HFFc6 (cell line): ENCODE data around the gene C10orf62. TPM values are rescaled to one million over a fixed set of nuclear protein-coding genes. Genes with fewer than 3 reads are reported as not detected.

Experiments used
- DNase-seq: peaks from one replicate; pipeline ENCODE4 v3.0.0-alpha.2; 2018
- H3K27ac Mint-ChIP-seq: 2 replicates; pipeline ENCODE4 v1.8.0; 2020; ENCODE audit warnings: mild to moderate bottlenecking, mixed read lengths
- H3K27me3 Mint-ChIP-seq: 2 replicates; pipeline ENCODE4 v1.8.0; 2021; ENCODE audit warnings: mild to moderate bottlenecking, moderate library complexity, mixed read lengths; ENCODE audit not compliant: insufficient read depth
- H3K36me3 Mint-ChIP-seq: 2 replicates; pipeline ENCODE4 v1.8.0; 2021; ENCODE audit warnings: low read depth, mixed read lengths
- H3K4me1 Mint-ChIP-seq: 2 replicates; pipeline ENCODE4 v1.8.0; 2020; ENCODE audit warnings: low read depth, mixed read lengths
- H3K4me3 Mint-ChIP-seq: 2 replicates; pipeline ENCODE4 v1.8.0; 2020; ENCODE audit warnings: mild to moderate bottlenecking, moderate library complexity, mixed read lengths
- H3K9me3 Mint-ChIP-seq: 2 replicates; pipeline ENCODE4 v1.8.0; 2020; ENCODE audit warnings: mild to moderate bottlenecking, mixed read lengths
- CTCF ChIP-seq: fragments of 200-600 bp; sonication (generic); IDR thresholded peaks from 2 replicates; pipeline ENCODE4 v1.5.0; 2021; ENCODE audit warnings: antibody characterized with exemption, mild to moderate bottlenecking
- total RNA-seq, 6 experiments: library from RNA; stranded (reverse); fragmentation: NEBNext Ultra II Directional; extraction: Animal tissue kit (Norgen Biotek cat#: 25700); gene quantifications; 2 replicates in 1 of 6; 3 replicates in 5 of 6; pipeline ENCODE4 v1.2.3, GENCODE V29; 2021

C10orf62 gene
- total RNA-seq, 6 experiments from 2014 or later: not detected

- H3K4me3 Mint-ChIP-seq: no peak overlapping the region
- TF ChIP-seq CTCF: no peak
- H3K4me1 Mint-ChIP-seq: peaks cover 38% of the 10 kb centered on the region
- H3K27ac Mint-ChIP-seq: peak overlapping the region; percentile 95
- DNase-seq: no peak
- no peaks in the 10 kb centered on the region for H3K9me3 Mint-ChIP-seq
- H3K27me3 Mint-ChIP-seq: peaks cover 5% of the 10 kb centered on the region
- H3K36me3 Mint-ChIP-seq: no peaks in the 10 kb centered on the region
Observed at GRCh38 chr10:97597778-97598177, 8.3 kb downstream of the C10orf62 start.

DNA sequence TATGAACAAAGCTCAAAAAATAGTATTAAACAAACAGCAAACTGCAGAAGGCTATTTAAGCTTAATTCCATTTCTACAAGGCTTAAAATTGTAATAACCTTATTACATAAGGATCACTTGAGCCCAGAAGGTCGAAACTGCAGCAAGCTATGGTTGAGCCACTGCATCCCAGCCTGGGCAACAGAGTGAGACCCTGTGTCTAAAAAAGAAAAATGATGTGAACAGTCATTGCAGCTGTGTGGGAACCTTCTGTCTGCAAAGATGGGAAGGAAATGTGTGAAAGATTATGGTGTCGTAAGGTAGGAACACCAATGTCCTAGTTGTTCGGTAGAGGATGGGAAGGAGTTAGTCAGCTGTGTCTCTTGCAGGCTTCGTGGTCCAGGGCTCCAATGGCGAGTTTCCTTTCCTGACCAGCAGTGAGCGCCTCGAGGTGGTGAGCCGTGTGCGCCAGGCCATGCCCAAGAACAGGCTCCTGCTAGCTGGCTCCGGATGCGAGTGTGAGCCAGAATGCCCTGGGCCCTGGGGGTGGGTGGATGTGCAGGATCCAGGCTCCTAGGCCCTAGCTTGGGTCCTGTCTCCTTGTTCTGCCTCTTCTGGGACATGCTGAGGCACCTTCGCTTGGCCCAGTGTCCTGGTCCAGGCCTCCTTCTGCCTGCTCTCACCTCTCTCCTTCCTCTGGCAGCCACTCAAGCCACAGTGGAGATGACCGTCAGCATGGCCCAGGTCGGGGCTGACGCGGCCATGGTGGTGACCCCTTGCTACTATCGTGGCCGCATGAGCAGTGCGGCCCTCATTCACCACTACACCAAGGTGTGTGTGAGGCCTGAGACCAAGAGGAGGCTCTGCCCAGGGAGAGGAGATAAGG lies 9.1 kb downstream of the C10orf62 start:
- no peak for TF ChIP-seq CTCF
- no peak overlapping the region for H3K4me3 Mint-ChIP-seq
- H3K4me1 Mint-ChIP-seq: peaks cover 38% of the 10 kb centered on the region
- no peak for DNase-seq
- no peak overlapping the region for H3K27ac Mint-ChIP-seq
- no peaks in the 10 kb centered on the region for H3K9me3 Mint-ChIP-seq
- no peaks in the 10 kb centered on the region for H3K36me3 Mint-ChIP-seq
- peaks cover 3% of the 10 kb centered on the region; the same call in 1 of the 2 replicates for H3K27me3 Mint-ChIP-seq

- TF ChIP-seq CTCF: no peak
- Mint-ChIP-seq H3K4me3 (no peak overlapping the region), H3K36me3 (no peaks in the 10 kb centered on the region), H3K27ac (no peak overlapping the region), H3K27me3 (peaks cover 3% of the 10 kb centered on the region; the same call in 1 of the 2 replicates), H3K4me1 (peaks cover 38% of the 10 kb centered on the region), H3K9me3 (no peaks in the 10 kb centered on the region)
- DNase-seq: no peak
Observed at GRCh38 chr10:97599272-97599619, 9.7 kb downstream of the C10orf62 start.

DNA sequence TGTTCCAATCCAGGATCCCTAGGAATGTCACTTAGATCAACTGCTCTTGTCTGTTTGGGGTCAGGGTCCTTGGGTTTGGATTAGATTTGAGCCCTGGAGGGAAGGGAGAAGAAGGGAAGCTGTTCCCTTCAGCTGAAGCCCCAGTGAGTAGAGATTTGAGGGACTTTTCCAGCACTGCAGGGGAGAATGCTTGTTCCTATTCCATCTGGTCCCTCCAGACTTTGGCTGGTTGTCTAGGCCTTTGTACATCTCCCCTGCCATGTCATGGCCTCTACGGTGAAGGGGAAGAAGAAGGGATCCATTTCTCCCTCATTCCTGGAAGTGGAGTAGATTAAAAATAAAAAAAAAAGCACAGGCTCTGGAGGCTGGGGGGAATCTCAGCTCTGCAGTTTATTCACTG lies 11.1 kb downstream of the C10orf62 start:
- DNase-seq: no peak
- Mint-ChIP-seq H3K4me1 (peaks cover 27% of the 10 kb centered on the region), H3K4me3 (no peak overlapping the region), H3K27ac (no peak overlapping the region), H3K27me3 (peaks cover 6% of the 10 kb centered on the region), H3K36me3 (no peaks in the 10 kb centered on the region), H3K9me3 (no peaks in the 10 kb centered on the region)
- no peak for TF ChIP-seq CTCF

- H3K4me3 Mint-ChIP-seq: no peak overlapping the region
- H3K36me3 Mint-ChIP-seq: no peaks in the 10 kb centered on the region
- no peak for TF ChIP-seq CTCF
- DNase-seq: no peak
- H3K27me3 Mint-ChIP-seq: peaks cover 6% of the 10 kb centered on the region
- H3K27ac Mint-ChIP-seq: no peak overlapping the region
- no peaks in the 10 kb centered on the region for H3K9me3 Mint-ChIP-seq
- H3K4me1 Mint-ChIP-seq: peaks cover 17% of the 10 kb centered on the region
Observed at GRCh38 chr10:97601268-97602215, 12.0 kb downstream of the C10orf62 start.
